ENCODE measurements around the gene ANXA8L1.
"Not testable (repeated sequence)": the region's sequence is repeated elsewhere in the genome, so short reads cannot be mapped to it uniquely, and the experiment has no call there.

The ANXA8L1 gene

DNA sequence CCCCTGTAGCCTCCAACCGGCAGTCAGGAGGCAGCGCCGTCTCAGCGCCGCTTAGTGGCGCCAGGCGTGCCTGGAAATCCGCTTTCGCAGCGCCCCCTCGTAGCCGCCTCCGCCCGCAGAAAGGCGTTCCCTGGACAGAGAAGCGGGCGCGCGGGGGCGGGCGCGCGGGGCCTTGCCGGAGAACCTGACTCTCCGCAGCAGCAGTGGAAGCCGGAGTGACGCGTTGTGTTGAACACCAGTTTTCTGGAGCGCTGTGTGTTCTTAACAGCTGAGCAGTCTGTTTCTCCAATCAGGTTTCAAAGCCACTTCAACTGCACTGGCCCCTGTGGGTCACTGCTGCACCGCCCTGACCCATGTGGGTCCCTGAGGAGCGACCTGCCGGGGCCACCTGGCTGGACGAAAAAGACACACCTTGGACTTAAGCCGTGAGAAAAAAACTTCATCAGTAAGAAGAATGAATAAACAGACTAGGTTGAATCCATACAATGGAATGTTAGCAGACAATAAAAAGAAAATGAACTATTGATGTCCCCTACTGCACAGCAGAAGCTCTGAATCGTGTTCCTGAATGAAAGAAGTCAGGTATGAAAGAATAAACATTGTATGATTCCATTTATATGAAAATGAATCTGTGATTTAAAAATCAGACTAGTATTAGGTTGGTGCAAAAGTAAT is 22.8 kb downstream of the ANXA8L1 start:
- DNase-seq: not testable (repeated sequence)

- DNase-seq: not testable (repeated sequence)
These were observed 34.0 kb downstream of the ANXA8L1 start for GRCh38 chr10:46409556-46409955.

GRCh38 chr10:46411123-46411522 is 35.5 kb downstream of the ANXA8L1 start:
- not testable (repeated sequence) for DNase-seq

DNA sequence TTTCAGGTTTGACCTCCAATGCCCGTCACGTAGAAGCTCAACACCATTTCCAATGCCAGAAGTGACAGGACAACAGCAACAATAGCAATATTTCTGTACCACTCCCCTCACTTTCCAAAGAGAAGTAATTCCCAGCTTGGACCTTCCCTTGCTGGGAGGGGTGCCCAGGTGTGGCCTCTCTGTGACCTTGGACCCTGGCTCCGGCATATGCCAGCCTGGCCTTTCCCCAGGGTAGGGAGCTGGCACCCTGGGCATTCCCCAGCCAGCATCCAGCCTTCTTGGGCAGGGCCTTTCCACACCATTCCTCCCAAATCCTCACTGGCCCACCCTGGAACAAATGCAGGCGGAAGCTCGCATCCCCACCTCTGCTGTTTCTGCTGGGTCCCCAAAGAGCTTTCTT is 37.1 kb downstream of the ANXA8L1 start:
- DNase-seq: not testable (repeated sequence)

- not testable (repeated sequence) for DNase-seq
These were observed 39.7 kb downstream of the ANXA8L1 start for GRCh38 chr10:46415291-46415690.

DNA sequence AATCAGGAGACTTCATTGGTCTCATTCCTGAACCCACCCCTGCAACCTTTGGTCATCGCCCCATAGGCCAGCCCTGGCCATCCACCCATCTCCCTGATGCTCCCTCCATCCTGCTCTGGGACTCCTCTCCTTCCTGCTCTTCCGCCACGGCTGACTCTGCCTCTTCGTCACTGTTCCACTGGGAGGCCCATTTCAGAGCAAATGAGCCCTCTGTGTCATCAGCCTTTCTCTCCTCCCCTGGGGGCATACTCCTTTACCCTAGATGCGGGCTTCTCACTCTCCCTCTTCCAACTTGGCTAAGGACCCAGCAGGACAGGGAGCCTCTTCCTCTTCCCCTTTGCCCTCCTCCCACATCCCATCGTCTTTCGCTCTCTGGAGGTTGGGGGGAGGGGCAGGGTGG is 42.7 kb downstream of the ANXA8L1 start:
- not testable (repeated sequence) for DNase-seq

- DNase-seq: not testable (repeated sequence)
These were observed 44.2 kb downstream of the ANXA8L1 start for GRCh38 chr10:46419570-46420379.

DNA sequence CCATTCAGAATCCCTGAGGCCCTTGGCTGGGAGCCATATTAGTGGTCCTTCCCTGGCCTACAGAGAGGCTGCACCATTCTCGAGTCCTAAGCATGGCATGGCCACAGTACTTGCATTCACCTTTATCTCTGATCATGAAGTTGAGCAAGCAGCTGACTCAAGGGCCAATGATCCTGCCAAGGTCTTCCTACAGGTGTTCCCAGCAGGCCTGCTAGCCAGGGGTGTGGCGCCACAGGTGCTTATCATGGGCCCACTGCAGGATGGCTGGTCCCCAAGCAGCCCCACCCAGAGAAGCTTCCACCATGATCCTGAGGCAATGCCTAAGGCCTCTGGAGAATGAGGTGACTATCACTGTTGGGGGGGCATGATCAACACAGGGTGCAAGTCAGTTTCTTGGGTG is 48.0 kb downstream of the ANXA8L1 start:
- DNase-seq: not testable (repeated sequence)

DNA sequence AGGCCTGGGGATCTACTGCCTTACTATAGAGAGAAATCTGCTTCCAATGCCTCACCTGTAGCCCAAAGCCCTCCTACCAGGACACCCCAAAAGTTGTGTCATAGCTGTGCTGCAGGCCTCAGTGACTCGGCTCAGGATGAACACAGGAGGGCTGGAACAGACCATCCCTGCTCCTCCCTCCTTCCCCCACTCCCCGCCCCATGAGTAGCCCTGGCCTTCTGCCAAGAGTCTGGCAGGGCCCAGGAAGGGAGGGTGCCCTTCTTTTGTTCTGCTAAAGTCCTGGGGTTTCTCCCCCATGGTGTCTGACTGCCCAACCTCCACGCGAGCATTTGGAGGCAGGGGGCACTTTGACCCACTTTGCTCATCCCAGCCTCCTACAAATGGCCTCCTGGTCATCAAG is 65.4 kb downstream of the ANXA8L1 start:
- DNase-seq: not testable (repeated sequence)
